Measurements from ENCODE around the gene C1R.
"Not testable (repeated sequence)": the region's sequence is repeated elsewhere in the genome, so short reads cannot be mapped to it uniquely, and the experiment has no call there.

Gene C1R

DNA sequence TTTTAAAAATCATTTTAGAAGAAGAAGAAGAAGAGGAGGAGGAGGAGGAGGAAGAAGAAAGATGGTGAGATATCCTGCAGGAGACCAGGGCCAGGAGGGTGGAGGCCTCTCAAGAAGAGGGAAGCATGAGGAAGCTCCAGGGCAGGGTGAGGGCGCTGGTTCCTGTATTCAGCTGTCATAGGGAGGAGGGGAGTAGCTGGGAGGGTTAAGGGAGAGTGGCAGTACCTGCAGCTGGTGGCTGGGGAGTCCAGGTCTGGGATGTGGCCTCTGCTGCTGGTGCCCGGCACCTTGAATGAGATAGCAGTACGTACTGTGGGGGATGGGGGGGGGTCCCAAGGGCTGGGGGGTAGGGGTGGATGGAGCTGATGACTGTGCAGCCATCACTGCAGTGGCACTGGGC, 26.6 kb upstream of the C1R start:
- no peak for DNase-seq

DNA sequence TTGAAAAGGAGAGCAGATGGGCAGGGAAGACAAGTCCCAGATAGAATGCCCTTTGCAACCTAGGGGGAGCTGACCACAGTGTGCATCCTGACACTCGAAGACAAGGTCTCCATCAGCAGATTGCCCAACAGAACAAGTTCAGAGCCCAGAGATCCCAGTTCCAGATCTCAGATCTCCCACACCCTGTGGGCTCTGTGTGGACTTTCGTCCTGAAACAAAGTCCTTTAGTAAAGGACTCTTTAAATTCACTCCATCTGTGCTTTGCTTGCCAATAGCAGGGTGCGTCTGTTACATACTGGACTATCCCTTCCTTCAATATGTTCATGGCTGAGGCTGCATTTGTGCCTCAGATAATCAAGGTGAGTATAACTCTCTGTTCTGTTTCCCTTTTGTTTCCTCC, 25.4 kb upstream of the C1R start:
- DNase-seq = no peak

DNA sequence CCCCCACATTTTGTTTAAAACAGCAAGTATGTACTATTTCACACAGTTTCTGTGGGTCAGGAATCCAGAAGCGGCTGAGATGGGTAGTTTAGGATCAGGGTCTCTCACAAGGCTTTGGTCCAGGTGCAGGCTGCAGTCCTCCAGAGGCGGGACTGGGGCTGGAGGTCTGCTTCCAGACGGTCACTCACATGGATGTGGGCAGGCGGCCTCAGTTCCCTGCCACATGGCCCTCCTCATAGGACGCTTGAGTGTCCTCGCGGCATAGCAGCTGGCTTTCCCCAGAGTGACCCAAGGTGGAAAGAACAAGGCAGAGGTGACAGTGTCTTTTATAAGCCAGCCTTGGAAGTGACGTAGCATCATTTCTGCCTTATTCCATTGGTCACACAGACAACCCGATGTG, 24.7 kb upstream of the C1R start:
- DNase-seq = no peak

- no peak for DNase-seq
Measured at GRCh38 chr12:7116196-7116595, 24.0 kb upstream of the C1R start.

GRCh38 chr12:7114851-7115250, 22.6 kb upstream of the C1R start:
- DNase-seq = no peak

GRCh38 chr12:7114008-7114407, 21.8 kb upstream of the C1R start:
- no peak for DNase-seq

DNA sequence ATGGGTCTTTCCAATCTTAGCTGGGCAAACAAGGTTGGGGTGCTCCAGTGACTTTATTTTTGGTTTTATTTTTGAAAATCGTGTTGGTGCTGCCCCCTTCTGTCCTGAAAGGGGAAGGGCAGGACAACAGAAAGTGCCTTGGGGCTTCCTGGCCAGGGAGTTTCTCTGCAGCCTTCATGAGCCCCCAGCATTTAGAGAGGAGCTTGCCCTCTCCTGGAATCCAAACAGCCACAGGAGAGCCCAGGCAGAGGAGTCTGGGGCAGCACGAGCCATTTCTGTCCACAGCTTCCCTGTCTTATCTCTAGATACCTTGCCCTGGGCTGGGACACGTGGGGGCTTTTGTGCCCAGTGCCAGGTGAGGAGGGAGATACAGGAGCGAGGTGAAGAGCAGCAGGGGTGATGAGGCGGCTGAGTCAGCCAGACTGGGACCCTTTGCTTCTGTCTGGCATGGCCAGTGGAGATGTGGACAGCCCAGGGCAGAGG, 21.2 kb upstream of the C1R start:
- DNase-seq = peak; percentile 48

GRCh38 chr12:7112041-7112440, 19.8 kb upstream of the C1R start:
- no peak for DNase-seq

- DNase-seq = no peak
Measured at GRCh38 chr12:7110661-7111060, 18.4 kb upstream of the C1R start.

- DNase-seq = no peak
Measured at GRCh38 chr12:7109572-7109920, 17.3 kb upstream of the C1R start.

DNA sequence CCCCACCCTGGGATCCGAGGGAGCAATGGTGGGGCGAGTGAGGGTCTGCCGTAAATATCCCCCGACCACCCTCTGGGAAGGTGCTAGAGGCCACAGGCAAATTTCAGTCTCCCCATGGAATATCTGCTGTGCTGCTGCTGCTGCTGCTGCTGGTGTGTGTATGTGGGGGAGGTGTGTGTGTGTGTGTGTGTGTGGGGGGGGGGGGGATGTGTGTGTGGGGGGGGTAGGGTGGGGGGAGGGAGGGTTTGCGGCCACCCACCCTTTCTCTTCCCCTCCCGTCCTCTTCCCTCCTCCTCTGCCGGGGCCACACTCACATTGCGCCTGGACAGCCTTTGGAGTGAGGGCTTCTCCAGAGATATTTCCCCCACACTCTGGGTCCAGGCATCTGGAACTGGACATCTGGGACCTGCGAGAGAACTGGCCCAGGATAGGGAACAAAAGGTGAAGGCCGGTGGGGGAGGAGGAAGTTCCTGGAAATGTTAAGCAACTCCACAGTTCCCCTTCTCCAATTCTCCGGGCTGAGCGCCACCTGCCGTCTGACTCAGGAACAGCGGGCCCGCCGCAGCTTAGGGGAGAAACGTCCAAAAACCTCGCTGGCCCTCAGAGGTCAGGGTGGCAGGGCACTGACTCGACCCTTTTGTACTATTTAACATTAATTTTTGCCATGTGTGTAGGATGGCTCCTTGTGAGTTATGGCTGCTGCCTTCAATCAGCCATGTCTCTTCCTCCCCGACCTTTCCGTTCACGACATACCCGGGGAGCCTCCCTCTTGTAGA, 16.7 kb upstream of the C1R start, which contains the start of gene C1RL:
TSS of gene C1RL (minus strand) at position 419 of the 776 bp plus-strand sequence. CDS start at position 385, 34 bp downstream.
- DNase-seq = peak; percentile 91

DNA sequence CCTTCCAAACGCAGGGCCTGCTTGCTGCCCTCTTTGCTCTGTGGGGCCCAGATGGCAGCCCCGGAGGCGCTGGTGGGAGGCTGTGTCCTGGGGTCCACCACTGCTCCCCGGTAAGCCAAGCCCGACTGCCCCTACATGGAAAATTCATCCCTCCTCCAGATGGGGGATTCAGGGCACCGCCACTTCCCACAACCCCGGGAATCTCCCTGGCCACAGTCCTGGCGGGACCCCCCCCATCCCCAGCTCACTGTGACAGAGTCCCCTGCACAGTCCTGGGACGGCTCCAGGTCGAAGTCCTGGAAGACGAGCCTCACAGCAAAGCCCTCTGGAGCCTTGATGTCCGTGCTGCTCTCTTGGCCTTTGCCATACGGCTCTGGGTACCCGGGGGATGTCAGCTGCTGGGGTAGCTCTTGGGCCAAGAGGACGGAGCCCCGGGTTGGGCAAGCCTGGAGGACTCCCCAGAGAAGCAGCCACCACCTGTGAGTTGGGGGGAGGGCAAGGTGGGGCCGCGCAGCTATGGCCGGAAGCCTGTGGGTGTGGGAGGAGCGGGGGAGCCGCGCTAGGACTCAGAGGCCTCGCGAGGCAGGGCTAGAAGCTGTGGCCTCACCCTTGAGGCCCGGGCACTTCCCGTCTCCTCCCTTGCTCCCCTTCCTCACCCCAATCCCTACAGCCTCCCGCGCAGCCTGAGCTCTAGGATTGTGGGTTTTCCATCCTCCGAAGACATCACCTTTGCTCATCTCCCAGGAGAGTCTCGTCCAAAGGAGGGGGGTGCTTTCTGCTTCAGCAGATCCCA, 16.0 kb upstream of the C1R start:
- DNase-seq = peak; percentile 93

GRCh38 chr12:7107636-7108002, 15.4 kb upstream of the C1R start:
- no peak for DNase-seq

DNA sequence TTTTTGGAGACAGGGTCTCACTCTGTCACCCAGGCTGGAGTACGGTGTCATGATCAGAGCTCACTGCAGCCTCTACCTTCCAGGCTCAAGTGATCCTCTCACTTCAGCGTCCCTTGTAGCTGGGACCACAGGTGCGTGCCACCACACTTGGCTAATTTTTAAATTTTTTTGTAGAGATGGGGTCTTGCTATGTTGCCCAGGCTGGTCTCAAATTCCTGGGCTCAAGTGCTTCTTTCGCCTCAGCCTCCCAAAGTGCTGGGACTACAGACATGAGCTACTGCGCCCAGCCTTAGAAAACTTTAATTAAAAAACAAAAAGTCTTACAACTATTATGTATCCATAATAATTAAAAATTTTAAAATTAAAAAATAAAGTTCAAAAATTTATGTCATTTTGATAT, 14.9 kb upstream of the C1R start:
- DNase-seq = not testable (repeated sequence)

GRCh38 chr12:7106082-7106481, 13.8 kb upstream of the C1R start:
- DNase-seq = no peak

GRCh38 chr12:7103837-7104584, 11.8 kb upstream of the C1R start:
- no peak for DNase-seq

DNA sequence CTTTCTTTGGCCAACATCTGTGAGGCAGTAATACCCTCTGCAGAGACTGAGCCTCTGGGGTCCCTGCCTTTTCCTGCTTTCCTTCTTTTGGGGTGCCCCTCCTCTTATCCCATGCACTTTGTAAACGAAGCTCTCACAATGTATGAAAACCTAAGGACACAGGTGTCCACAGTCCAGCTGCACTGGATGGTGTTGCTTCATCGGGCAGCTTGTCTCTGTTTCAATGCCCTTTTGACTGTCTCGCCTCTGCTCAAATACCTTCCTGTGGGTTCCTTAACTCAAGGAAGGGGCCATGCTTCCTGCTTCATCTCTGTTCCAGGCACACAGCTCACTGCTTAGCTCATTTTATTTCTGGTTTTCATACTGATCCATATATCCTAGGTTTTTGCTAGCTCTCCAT, 10.3 kb upstream of the C1R start:
- DNase-seq = no peak

DNA sequence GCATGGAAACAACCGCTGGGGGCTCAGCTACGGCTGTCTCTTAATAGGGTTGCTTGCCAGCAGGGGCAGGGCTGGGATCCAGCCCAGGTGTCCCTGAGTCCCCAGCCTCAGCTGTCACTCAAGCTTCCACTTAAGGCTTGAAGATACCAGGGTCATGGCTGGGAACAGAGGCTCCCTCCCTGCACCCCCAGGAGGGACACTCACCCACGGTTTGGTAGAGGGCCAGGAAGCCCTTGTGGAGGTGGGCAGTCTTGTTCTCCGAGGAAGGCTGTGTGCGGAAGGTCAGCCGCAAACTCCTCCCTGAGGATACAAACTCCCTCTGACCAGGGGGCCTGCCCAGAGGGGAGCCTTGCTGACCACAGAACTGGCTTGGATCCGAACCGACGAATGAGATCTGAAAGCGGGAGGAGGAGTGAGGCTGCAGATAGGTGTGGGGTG, 9.5 kb upstream of the C1R start:
- peak; percentile 60 for DNase-seq

- DNase-seq = no peak
Measured at GRCh38 chr12:7101047-7101693, 8.9 kb upstream of the C1R start.

GRCh38 chr12:7100239-7100638, 8.0 kb upstream of the C1R start:
- DNase-seq = peak; percentile 93

GRCh38 chr12:7099290-7099996, 7.2 kb upstream of the C1R start:
- DNase-seq = peak; percentile 97

- no peak for DNase-seq
Measured at GRCh38 chr12:7096979-7097378, 4.7 kb upstream of the C1R start.
